Measurements from ENCODE around the gene PRRC1.

The PRRC1 gene

DNA sequence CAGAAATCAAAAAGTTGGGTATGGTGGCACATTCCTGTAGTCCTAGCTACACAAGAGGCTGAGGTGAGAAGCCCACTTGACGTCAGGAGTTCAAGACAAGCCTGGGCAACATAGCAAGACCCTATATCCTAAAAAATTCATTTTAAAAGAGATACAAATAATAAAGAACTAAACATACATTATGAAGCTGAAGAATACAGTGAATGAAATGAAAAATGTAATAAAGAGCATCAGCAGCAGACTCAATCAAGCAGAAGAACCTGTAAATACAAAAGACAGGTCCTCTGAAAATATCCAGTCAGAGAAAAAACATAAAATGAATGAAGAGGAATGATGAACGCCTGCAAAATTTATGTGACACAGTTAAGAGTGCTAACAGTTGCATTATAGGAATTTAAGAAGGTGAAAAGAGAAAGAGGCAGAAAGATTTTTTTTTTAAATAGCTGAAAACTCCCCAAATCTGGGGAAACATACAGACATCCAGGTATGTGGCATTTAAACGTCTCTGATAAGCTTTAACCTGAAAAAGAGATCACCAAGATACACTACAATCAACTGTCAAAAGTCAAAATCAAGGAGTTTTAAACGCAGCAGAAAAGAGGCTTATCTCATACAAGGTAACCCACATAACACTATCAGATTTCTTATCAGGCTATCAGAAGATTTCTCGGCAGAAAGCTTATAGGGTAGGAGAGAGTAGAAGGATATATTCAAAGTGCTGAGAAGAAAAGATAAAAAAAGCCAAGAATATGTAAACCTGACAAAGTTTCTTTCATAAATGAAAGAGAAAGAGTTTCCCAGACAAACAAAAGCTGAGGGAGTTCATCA lies 57.6 kb downstream of the PRRC1 start:
- no peak for TF ChIP-seq CTCF (IDR thresholded peaks at IDR 0.05; ENCODE audit: low read depth, low read length, missing control alignments)
- DNase-seq (ENCODE audit: extremely low read depth, low read depth) = no peak
- no peak overlapping the region for H3K4me3 ChIP-seq (replicated peaks; ENCODE audit: low read depth, low read length)

- no peak for DNase-seq (ENCODE audit: extremely low read depth, low read depth)
- no peak for TF ChIP-seq CTCF (IDR thresholded peaks at IDR 0.05; ENCODE audit: low read depth, low read length, missing control alignments)
Observed at GRCh38 chr5:127577458-127577857, 60.0 kb downstream of the PRRC1 start.

DNA sequence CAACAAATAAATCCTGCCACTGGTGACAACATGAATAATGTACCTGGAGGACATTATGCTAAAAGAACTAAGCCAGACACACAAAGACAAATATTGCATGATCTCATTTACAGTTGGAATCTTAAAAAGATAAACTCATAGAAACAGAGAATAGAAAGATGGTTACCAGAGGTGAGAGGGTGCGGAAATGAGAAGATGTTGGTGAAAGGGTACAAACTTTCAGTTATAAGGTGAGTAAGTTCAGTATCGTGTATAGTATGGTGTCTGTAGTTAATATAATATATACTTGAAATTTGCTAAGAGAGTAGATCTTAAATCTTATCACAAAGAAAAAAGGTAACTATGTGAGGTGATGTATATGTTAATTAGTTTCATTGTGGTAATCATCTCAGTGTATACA lies 63.3 kb downstream of the PRRC1 start:
- no peak for DNase-seq (ENCODE audit: extremely low read depth, low read depth)
- no peak for TF ChIP-seq CTCF (IDR thresholded peaks at IDR 0.05; ENCODE audit: low read depth, low read length, missing control alignments)
- no peak overlapping the region for H3K4me3 ChIP-seq (replicated peaks; ENCODE audit: low read depth, low read length)

More at GRCh38 chr5:127577458-127577857, 60.0 kb downstream of the PRRC1 start:
- H3K4me3 ChIP-seq (replicated peaks; ENCODE audit: low read depth, low read length) = no peak overlapping the region

DNA sequence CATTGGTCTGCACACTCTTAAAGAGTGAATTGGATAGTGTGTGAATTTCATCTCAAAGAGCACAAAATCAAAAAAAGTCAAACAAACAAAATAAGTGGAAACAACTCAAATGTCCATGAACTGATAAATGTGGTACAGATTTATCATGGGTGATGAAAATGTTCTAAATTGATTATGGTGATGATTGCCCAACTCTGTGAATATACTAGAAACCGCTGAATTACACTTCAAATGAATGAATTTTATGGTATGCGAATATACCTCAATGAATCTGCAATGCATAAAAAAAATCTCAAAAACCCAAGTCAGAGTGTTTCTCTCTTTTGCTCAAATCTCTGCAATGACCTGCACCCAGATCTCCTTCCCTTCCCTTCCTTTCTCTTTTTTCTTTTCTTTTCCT lies 64.0 kb downstream of the PRRC1 start:
- TF ChIP-seq CTCF (IDR thresholded peaks at IDR 0.05; ENCODE audit: low read depth, low read length, missing control alignments) = no peak
- H3K4me3 ChIP-seq (replicated peaks; ENCODE audit: low read depth, low read length) = no peak overlapping the region
- DNase-seq (ENCODE audit: extremely low read depth, low read depth) = no peak

DNA sequence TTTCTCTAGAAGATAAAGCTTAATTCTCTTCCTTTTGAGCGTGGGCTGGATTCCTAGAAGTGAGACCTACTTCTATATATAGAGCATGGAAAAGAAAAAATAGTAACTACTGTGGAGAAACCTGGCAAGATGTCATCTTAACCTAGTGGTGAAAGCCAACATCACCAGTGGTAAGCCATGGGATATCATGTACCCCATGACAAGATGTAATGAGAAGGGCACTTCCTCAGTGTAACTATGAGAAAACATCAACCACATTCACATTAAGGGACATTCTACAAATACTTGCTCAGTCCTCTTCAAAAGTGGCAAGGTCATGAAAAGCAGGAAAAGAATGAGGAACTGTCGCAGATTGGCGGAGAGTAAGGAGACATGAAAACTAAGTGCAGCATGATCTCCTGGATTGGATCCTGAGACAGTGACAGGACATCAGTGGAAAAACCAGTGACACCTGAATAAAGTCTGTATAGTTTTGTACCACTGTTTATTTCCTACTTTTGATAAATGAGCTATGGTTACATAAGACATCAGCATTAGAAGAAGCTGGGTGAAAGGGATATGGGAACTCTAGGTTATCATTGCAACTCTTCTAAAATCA lies 65.4 kb downstream of the PRRC1 start:
- DNase-seq (ENCODE audit: extremely low read depth, low read depth) = no peak
- H3K4me3 ChIP-seq (replicated peaks; ENCODE audit: low read depth, low read length) = no peak overlapping the region
- no peak for TF ChIP-seq CTCF (IDR thresholded peaks at IDR 0.05; ENCODE audit: low read depth, low read length, missing control alignments)

DNA sequence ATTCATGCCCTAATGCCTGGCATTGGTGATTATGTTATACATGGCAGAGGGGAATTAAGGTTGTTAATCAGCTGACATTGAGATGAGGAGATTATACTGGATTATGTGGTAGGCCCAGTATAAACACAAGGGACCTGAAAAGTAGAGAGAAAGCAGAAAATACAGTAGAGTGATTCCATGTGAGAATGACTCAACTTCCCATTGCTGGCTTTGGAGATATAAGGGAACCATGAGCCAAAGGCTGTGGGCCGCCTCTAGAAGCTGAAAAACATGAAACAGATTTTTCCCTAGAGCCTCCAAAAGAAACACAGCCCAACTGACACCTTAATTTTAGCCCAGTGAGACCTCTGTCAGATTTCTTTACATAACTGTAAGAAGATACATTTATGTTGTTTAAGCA lies 66.4 kb downstream of the PRRC1 start:
- no peak for TF ChIP-seq CTCF (IDR thresholded peaks at IDR 0.05; ENCODE audit: low read depth, low read length, missing control alignments)
- H3K4me3 ChIP-seq (replicated peaks; ENCODE audit: low read depth, low read length) = no peak overlapping the region
- no peak for DNase-seq (ENCODE audit: extremely low read depth, low read depth)

Data from HFF-Myc (cell line).